H9 (cell line): ENCODE measurements around the gene TRERF1. TPM values are rescaled to one million over a fixed set of nuclear protein-coding genes. Genes with fewer than 3 reads are reported as not detected.

ENCODE experiments used
- DNase-seq: peaks from one replicate; pipeline ENCODE4 v3.0.0-alpha.2; 2017
- H2AFZ ChIP-seq: one replicate; pipeline ENCODE4 v1.6.1; 2013; ENCODE audit warnings: mild to moderate bottlenecking, low read length, control low read depth, moderate library complexity
- H2AK5ac ChIP-seq: 2 replicates; pipeline ENCODE4 v1.6.1; 2013; ENCODE audit warnings: low read length, control low read depth, mixed read lengths; ENCODE audit not compliant: insufficient read length
- H2BK120ac ChIP-seq: one replicate; pipeline ENCODE4 v1.6.1; 2013; ENCODE audit warnings: low read depth, mild to moderate bottlenecking, low read length, control low read depth, inconsistent platforms; ENCODE audit not compliant: poor library complexity, severe bottlenecking
- H2BK12ac ChIP-seq: 2 replicates; pipeline ENCODE4 v1.6.1; 2013; ENCODE audit warnings: low read length, control low read depth, mixed read lengths, low read depth; ENCODE audit not compliant: insufficient read length
- H2BK15ac ChIP-seq: 2 replicates; pipeline ENCODE4 v1.6.1; 2013; ENCODE audit warnings: low read depth, low read length, control low read depth
- H2BK20ac ChIP-seq: one replicate; pipeline ENCODE4 v1.6.1; 2013; ENCODE audit warnings: low read depth, mild to moderate bottlenecking, low read length, control low read depth, inconsistent platforms; ENCODE audit not compliant: poor library complexity, severe bottlenecking
- H2BK5ac ChIP-seq: 2 replicates; pipeline ENCODE4 v1.6.1; 2013; ENCODE audit warnings: low read length, control low read depth, mixed read lengths; ENCODE audit not compliant: insufficient read length
- H3K14ac ChIP-seq: 2 replicates; pipeline ENCODE4 v1.6.1; 2013; ENCODE audit warnings: low read length, control low read depth; ENCODE audit not compliant: insufficient read depth
- H3K18ac ChIP-seq: 2 replicates; pipeline ENCODE4 v1.6.1; 2013; ENCODE audit warnings: low read depth, mild to moderate bottlenecking, mixed read lengths, low read length, control low read depth; ENCODE audit not compliant: insufficient read length
- H3K23ac ChIP-seq: 2 replicates; pipeline ENCODE4 v1.6.1; 2013; ENCODE audit warnings: low read length, control low read depth, mixed read lengths, low read depth; ENCODE audit not compliant: insufficient read length
- H3K23me2 ChIP-seq: 2 replicates; pipeline ENCODE4 v1.6.1; 2013; ENCODE audit warnings: low read depth, mild to moderate bottlenecking, mixed read lengths, low read length, control low read depth; ENCODE audit not compliant: insufficient read length, poor library complexity, severe bottlenecking
- H3K27ac ChIP-seq: 2 replicates; pipeline ENCODE4 v1.5.1; 2013; ENCODE audit warnings: low read length, control low read depth, mixed read lengths, low read depth; ENCODE audit not compliant: insufficient read length
- H3K27me3 ChIP-seq: 2 replicates; pipeline ENCODE4 v1.6.1; 2013; ENCODE audit warnings: low read length, control low read depth, inconsistent platforms; ENCODE audit not compliant: insufficient read depth
- H3K4ac ChIP-seq: 2 replicates; pipeline ENCODE4 v1.6.1; 2013; ENCODE audit warnings: low read depth, mild to moderate bottlenecking, control low read depth, inconsistent platforms, low read length, moderate library complexity
- H3K4me1 ChIP-seq: 2 replicates; pipeline ENCODE4 v1.6.1; 2013; ENCODE audit warnings: low read length, control low read depth, inconsistent platforms; ENCODE audit not compliant: insufficient read depth
- H3K4me2 ChIP-seq: 2 replicates; pipeline ENCODE4 v1.6.1; 2013; ENCODE audit warnings: low read length, control low read depth, mixed read lengths; ENCODE audit not compliant: insufficient read length, insufficient read depth
- H3K56ac ChIP-seq: 2 replicates; pipeline ENCODE4 v1.6.1; 2013; ENCODE audit warnings: low read depth, mild to moderate bottlenecking, mixed read lengths, low read length, control low read depth; ENCODE audit not compliant: insufficient read length
- H3K79me1 ChIP-seq: 2 replicates; pipeline ENCODE4 v1.6.1; 2013; ENCODE audit warnings: low read depth, mild to moderate bottlenecking, moderate library complexity, low read length, control low read depth, inconsistent platforms; ENCODE audit not compliant: insufficient read depth, poor library complexity, severe bottlenecking
- H3K79me2 ChIP-seq: 2 replicates; pipeline ENCODE4 v1.6.1; 2013; ENCODE audit warnings: low read length, control low read depth, inconsistent platforms; ENCODE audit not compliant: insufficient read depth
- H3K9ac ChIP-seq: 2 replicates; pipeline ENCODE4 v1.6.1; 2013; ENCODE audit warnings: low read length, control low read depth, mixed read lengths; ENCODE audit not compliant: insufficient read length; ENCODE audit errors: extremely low read depth
- H3K9me3 ChIP-seq: one replicate; pipeline ENCODE4 v1.6.1; 2013; ENCODE audit warnings: low read depth, low read length, inconsistent platforms; ENCODE audit not compliant: control insufficient read depth
- H3T11ph ChIP-seq: one replicate; pipeline ENCODE4 v1.6.1; 2013; ENCODE audit warnings: mild to moderate bottlenecking, low read length, control low read depth, inconsistent platforms
- H4K20me1 ChIP-seq: one replicate; pipeline ENCODE4 v1.6.1; 2013; ENCODE audit not compliant: control insufficient read depth, insufficient read length, insufficient read depth
- H4K5ac ChIP-seq: 2 replicates; pipeline ENCODE4 v1.6.1; 2013; ENCODE audit warnings: low read depth, mild to moderate bottlenecking, mixed read lengths, low read length, control low read depth; ENCODE audit not compliant: insufficient read length
- H4K8ac ChIP-seq: replicated peaks from 2 replicates; pipeline ENCODE4 v1.6.1; 2013; ENCODE audit warnings: low read length, control low read depth, mixed read lengths, low read depth; ENCODE audit not compliant: insufficient read length
- H4K91ac ChIP-seq: 2 replicates; pipeline ENCODE4 v1.6.1; 2013; ENCODE audit warnings: low read depth, mild to moderate bottlenecking, moderate library complexity, mixed read lengths, low read length, control low read depth; ENCODE audit not compliant: insufficient read length
- H3K27ac Mint-ChIP-seq, 3 experiments: 2 replicates in 2 of 3; 3 replicates in 1 of 3; pipeline ENCODE4 v1.8.0; 2020 to 2021; ENCODE audit warnings: mixed read lengths in 3 of 3, mild to moderate bottlenecking in 1 of 3, moderate library complexity in 1 of 3
- H3K27me3 Mint-ChIP-seq: 2 replicates; pipeline ENCODE4 v1.8.0; 2021; ENCODE audit warnings: low read depth, mild to moderate bottlenecking, moderate library complexity, mixed read lengths
- H3K36me3 Mint-ChIP-seq, 3 experiments: 2 replicates in 2 of 3; 3 replicates in 1 of 3; pipeline ENCODE4 v1.8.0; 2020 to 2021; ENCODE audit warnings: low read depth in 3 of 3, mixed read lengths in 3 of 3; ENCODE audit not compliant: insufficient read depth in 1 of 3
- H3K4me1 Mint-ChIP-seq, 2 experiments: 2 replicates each; pipeline ENCODE4 v1.8.0; 2020; ENCODE audit warnings: mixed read lengths in 2 of 2
- H3K4me3 Mint-ChIP-seq, 2 experiments: 2 replicates in 1 of 2; 3 replicates in 1 of 2; pipeline ENCODE4 v1.8.0; 2020 to 2021; ENCODE audit warnings: mild to moderate bottlenecking in 2 of 2, mixed read lengths in 2 of 2, moderate library complexity in 1 of 2
- H3K9me3 Mint-ChIP-seq, 2 experiments: 2 replicates in 1 of 2; 3 replicates in 1 of 2; pipeline ENCODE4 v1.8.0; 2020; ENCODE audit warnings: mild to moderate bottlenecking in 2 of 2, mixed read lengths in 2 of 2, moderate library complexity in 1 of 2
- WGBS: extraction: QIAGEN DNeasy Blood & Tissue Kit; methylation state at CpG from one replicate; pipeline ENCODE4 v1.1.7; 2013; ENCODE audit warnings: missing lambda C conversion rate, low lambda C conversion rate, mixed read lengths; ENCODE audit not compliant: insufficient read length; ENCODE audit errors: extremely low coverage; 5-methylcytosine and 5-hydroxymethylcytosine counted together
- total RNA-seq: library from RNA; stranded (reverse); gene quantifications from 2 replicates; pipeline ENCODE4 v1.2.1, GENCODE V29; 2021
- TF ChIP-seq, protein P1 (sequence below): fragments of 200-600 bp; sonication (generic); conservative IDR thresholded peaks from 3 replicates; pipeline ENCODE4 v1.8.0; 2021; ENCODE audit warnings: antibody characterized with exemption, mild to moderate bottlenecking

Gene TRERF1
- total RNA-seq, 1 experiment from 2014 or later, result 19.7 TPM

DNA sequence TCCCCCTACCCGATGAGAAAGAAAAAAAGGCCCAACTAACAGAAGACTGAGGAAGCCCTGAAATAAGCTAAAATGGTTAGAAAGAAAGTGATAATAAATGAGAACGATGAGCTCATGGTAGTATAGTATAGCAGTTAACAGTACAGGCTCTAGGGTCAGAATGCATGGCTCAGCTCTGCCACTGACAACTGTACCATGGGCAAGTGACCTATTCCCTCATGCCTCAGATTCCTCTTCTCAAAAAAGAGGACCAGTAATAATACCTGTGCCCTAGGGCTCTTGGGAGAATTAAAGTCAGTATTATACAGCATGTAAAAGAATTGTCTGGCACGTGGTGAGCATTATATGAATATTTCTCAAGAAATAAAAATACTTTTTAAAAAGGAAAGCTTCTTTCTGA, 19.8 kb downstream of the TRERF1 start:
- Mint-ChIP-seq H3K4me3 (no peak overlapping the region), H3K4me1 (peaks cover 37 to 47% of the 10 kb centered on the region in 2 experiments), H3K36me3 (peaks cover 20 to 30% (median 23%) of the 10 kb centered on the region in 3 experiments), H3K27me3 (no peaks in the 10 kb centered on the region), H3K27ac (peak overlapping the region in 2 of 3 experiments; percentile 65 to 82; a peak in 3 of 7 replicates), H3K9me3 (peaks cover 17 to 18% of the 10 kb centered on the region in 2 experiments)
- Histone ChIP-seq H3K18ac (no peak overlapping the region), H3K9ac (no peak overlapping the region), H2BK15ac (no peak overlapping the region), H3K23me2 (no peaks in the 10 kb centered on the region), H3K4me1 (peaks cover 8% of the 10 kb centered on the region; the same call in 1 of the 2 replicates), H3K79me2 (peaks cover 5% of the 10 kb centered on the region; the same call in 1 of the 2 replicates), H3K9me3 (no peaks in the 10 kb centered on the region), H3K56ac (no peak overlapping the region), H4K20me1 (peaks cover 3% of the 10 kb centered on the region), H2BK12ac (no peak overlapping the region), H3K4me2 (no peak overlapping the region), H4K5ac (no peak overlapping the region), H3K4ac (no peak overlapping the region), H4K91ac (no peak overlapping the region), H3K79me1 (peaks cover 2% of the 10 kb centered on the region), H3K27ac (no peak overlapping the region), H4K8ac (no peak overlapping the region), H2AK5ac (no peak overlapping the region), H2BK5ac (no peak overlapping the region), H3K23ac (no peak overlapping the region), H3T11ph (no peak overlapping the region), H3K27me3 (no peaks in the 10 kb centered on the region), H2BK20ac (no peak overlapping the region), H2AFZ (no peak overlapping the region), H3K14ac (no peak overlapping the region), H2BK120ac (no peak overlapping the region)
- TF ChIP-seq, protein P1, sequence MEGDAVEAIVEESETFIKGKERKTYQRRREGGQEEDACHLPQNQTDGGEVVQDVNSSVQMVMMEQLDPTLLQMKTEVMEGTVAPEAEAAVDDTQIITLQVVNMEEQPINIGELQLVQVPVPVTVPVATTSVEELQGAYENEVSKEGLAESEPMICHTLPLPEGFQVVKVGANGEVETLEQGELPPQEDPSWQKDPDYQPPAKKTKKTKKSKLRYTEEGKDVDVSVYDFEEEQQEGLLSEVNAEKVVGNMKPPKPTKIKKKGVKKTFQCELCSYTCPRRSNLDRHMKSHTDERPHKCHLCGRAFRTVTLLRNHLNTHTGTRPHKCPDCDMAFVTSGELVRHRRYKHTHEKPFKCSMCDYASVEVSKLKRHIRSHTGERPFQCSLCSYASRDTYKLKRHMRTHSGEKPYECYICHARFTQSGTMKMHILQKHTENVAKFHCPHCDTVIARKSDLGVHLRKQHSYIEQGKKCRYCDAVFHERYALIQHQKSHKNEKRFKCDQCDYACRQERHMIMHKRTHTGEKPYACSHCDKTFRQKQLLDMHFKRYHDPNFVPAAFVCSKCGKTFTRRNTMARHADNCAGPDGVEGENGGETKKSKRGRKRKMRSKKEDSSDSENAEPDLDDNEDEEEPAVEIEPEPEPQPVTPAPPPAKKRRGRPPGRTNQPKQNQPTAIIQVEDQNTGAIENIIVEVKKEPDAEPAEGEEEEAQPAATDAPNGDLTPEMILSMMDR, result no peak
- no CpG with 5 or more reads among the region's 3 CpGs for WGBS
- DNase-seq, result no peak
